IMR-90 (cell line): ENCODE results near the gene SERTAD4. TPM values are rescaled to one million over a fixed set of nuclear protein-coding genes. Genes with fewer than 3 reads are reported as not detected.
A peak's percentile ranks its signal among the peaks of the same experiment; 100 is the strongest.

ENCODE experiments used
- ATAC-seq: fragments of 200-7000 bp; cut with Tn5 transposase; 2 replicates; pipeline ENCODE4 v1.9.1; 2020; ENCODE audit warnings: low read depth, mild to moderate bottlenecking, moderate library complexity
- BruUV-seq: library from RNA; stranded (reverse); fragments of 400-500 nt; replicated peaks from 2 replicates; lab custom pipeline; 2021; lab: Mats Ljungman, UMichigan
- CTCF ChIA-PET: fragments of 300-600 bp; formaldehyde crosslinking; extraction: SDS; loops from one replicate; lab custom pipeline; 2021; ENCODE audit warnings: antibody characterized with exemption; lab: Yijun Ruan, JAX
- POLR2A ChIA-PET: fragments of 300-600 bp; sonication (Branson Sonifier 250); formaldehyde crosslinking; loops from one replicate; lab custom pipeline; 2022; ENCODE audit warnings: antibody characterized with exemption; ENCODE audit not compliant: unreplicated experiment; lab: Charles Lee
- DNase-seq: peaks from one replicate; pipeline ENCODE4 v3.0.0; 2013
- H2AFZ ChIP-seq: replicated peaks from 2 replicates; pipeline ENCODE3; 2013; ENCODE audit warnings: low read length, mild to moderate bottlenecking; ENCODE audit not compliant: poor library complexity
- H2AK5ac ChIP-seq: 2 replicates; pipeline ENCODE4 v1.6.1; 2013; ENCODE audit warnings: low read depth, low read length, inconsistent platforms
- H2AK9ac ChIP-seq: replicated peaks from 2 replicates; pipeline ENCODE3; 2013; ENCODE audit warnings: mild to moderate bottlenecking, low read depth, low read length, moderate library complexity; ENCODE audit not compliant: poor library complexity
- H2BK120ac ChIP-seq: 2 replicates; pipeline ENCODE4 v1.6.1; 2013; ENCODE audit warnings: low read depth, low read length, inconsistent platforms
- H2BK15ac ChIP-seq: 3 replicates; pipeline ENCODE4 v1.6.1; 2013; ENCODE audit warnings: low read depth, low read length, inconsistent platforms
- H2BK20ac ChIP-seq: 2 replicates; pipeline ENCODE4 v1.6.1; 2013; ENCODE audit warnings: low read depth, mild to moderate bottlenecking, inconsistent platforms, low read length, moderate library complexity
- H2BK5ac ChIP-seq: 2 replicates; pipeline ENCODE4 v1.6.1; 2013; ENCODE audit warnings: mild to moderate bottlenecking, low read depth, low read length, inconsistent platforms; ENCODE audit not compliant: poor library complexity, severe bottlenecking
- H3K14ac ChIP-seq: replicated peaks from 2 replicates; pipeline ENCODE4 v1.6.1; 2013; ENCODE audit warnings: low read depth, low read length, inconsistent platforms
- H3K18ac ChIP-seq: 2 replicates; pipeline ENCODE4 v1.6.1; 2013; ENCODE audit warnings: low read depth, low read length, control low read depth
- H3K23ac ChIP-seq: 2 replicates; pipeline ENCODE4 v1.6.1; 2013; ENCODE audit warnings: low read depth, low read length, inconsistent platforms
- H3K27ac ChIP-seq: 2 replicates; pipeline ENCODE4 v1.5.1; 2013; ENCODE audit warnings: mild to moderate bottlenecking, control low read depth, low read length; ENCODE audit not compliant: insufficient read depth
- H3K27me3 ChIP-seq: 2 replicates; pipeline ENCODE4 v1.6.1; 2013; ENCODE audit warnings: low read length; ENCODE audit not compliant: control insufficient read depth, insufficient read depth
- H3K36me3 ChIP-seq: 2 replicates; pipeline ENCODE4 v1.6.1; 2013; ENCODE audit warnings: low read length, mixed read lengths; ENCODE audit not compliant: control insufficient read depth, insufficient read depth
- H3K4ac ChIP-seq: 2 replicates; pipeline ENCODE4 v1.6.1; 2013; ENCODE audit warnings: low read depth, low read length, inconsistent platforms
- H3K4me1 ChIP-seq: 2 replicates; pipeline ENCODE4 v1.6.1; 2013; ENCODE audit warnings: low read length, mixed read lengths; ENCODE audit not compliant: control insufficient read depth, insufficient read depth
- H3K4me2 ChIP-seq: 2 replicates; pipeline ENCODE4 v1.6.1; 2013; ENCODE audit warnings: low read depth, mild to moderate bottlenecking, control low read depth, low read length, moderate library complexity
- H3K4me3 ChIP-seq: 2 replicates; pipeline ENCODE4 v1.5.1; 2013; ENCODE audit warnings: low read depth, mild to moderate bottlenecking, control low read depth, low read length, moderate library complexity; ENCODE audit not compliant: insufficient read depth
- H3K56ac ChIP-seq: 2 replicates; pipeline ENCODE4 v1.6.1; 2013; ENCODE audit warnings: low read length, inconsistent platforms; ENCODE audit not compliant: insufficient read depth; ENCODE audit errors: extremely low read depth
- H3K79me1 ChIP-seq, 2 experiments: 2 replicates each; pipeline ENCODE4 v1.6.1; 2013; ENCODE audit warnings: low read length in 2 of 2, inconsistent platforms in 1 of 2, low read depth in 1 of 2
- H3K9ac ChIP-seq: 2 replicates; pipeline ENCODE4 v1.6.1; 2013; ENCODE audit warnings: low read depth, low read length, control low read depth
- H3K9me1 ChIP-seq: 2 replicates; pipeline ENCODE4 v1.6.1; 2013; ENCODE audit warnings: low read length, inconsistent platforms; ENCODE audit not compliant: insufficient read depth
- H3K9me3 ChIP-seq: 2 replicates; pipeline ENCODE4 v1.6.1; 2013; ENCODE audit warnings: low read length; ENCODE audit not compliant: control insufficient read depth, insufficient read depth
- H4K20me1 ChIP-seq: 2 replicates; pipeline ENCODE4 v1.6.1; 2013; ENCODE audit warnings: low read length, inconsistent platforms; ENCODE audit not compliant: insufficient read depth
- H4K5ac ChIP-seq: 2 replicates; pipeline ENCODE4 v1.6.1; 2013; ENCODE audit warnings: mild to moderate bottlenecking, low read depth, low read length, control low read depth
- H4K8ac ChIP-seq, 2 experiments: 2 replicates each; pipeline ENCODE4 v1.6.1; 2013; ENCODE audit warnings: low read depth in 2 of 2, low read length in 2 of 2, control low read depth in 1 of 2, inconsistent platforms in 1 of 2
- H4K91ac ChIP-seq: 2 replicates; pipeline ENCODE4 v1.6.1; 2013; ENCODE audit warnings: low read depth, low read length, inconsistent platforms; ENCODE audit not compliant: insufficient read depth
- BHLHE40 ChIP-seq: fragments of 150-350 bp; IDR thresholded peaks from 2 replicates; pipeline ENCODE4 v1.6.1; 2016; ENCODE audit warnings: mild to moderate bottlenecking, low read depth, low read length
- CEBPB ChIP-seq: IDR thresholded peaks from 2 replicates; pipeline ENCODE4 v1.6.1; 2012; ENCODE audit warnings: low read depth, low read length, improper control_type of control experiment
- CHD1 ChIP-seq: IDR thresholded peaks from 2 replicates; pipeline ENCODE4 v1.6.1; 2012; ENCODE audit warnings: low read depth, low read length, improper control_type of control experiment
- FOS ChIP-seq: fragments of 150-350 bp; IDR thresholded peaks from 2 replicates; pipeline ENCODE4 v1.6.1; 2016; ENCODE audit warnings: low read depth, low read length
- MAFK ChIP-seq: IDR thresholded peaks from 2 replicates; pipeline ENCODE4 v1.6.1; 2012; ENCODE audit warnings: low read depth, low read length, improper control_type of control experiment
- MAZ ChIP-seq: IDR thresholded peaks from 2 replicates; pipeline ENCODE4 v1.6.1; 2012; ENCODE audit warnings: low read depth, mild to moderate bottlenecking, low read length, improper control_type of control experiment, moderate library complexity, borderline replicate concordance
- MXI1 ChIP-seq: IDR thresholded peaks from 2 replicates; pipeline ENCODE4 v1.6.1; 2012; ENCODE audit warnings: low read depth, mild to moderate bottlenecking, low read length, moderate library complexity, borderline replicate concordance
- NFE2L2 ChIP-seq: fragments of 150-350 bp; IDR thresholded peaks from 2 replicates; pipeline ENCODE4 v1.6.1; 2016; ENCODE audit warnings: low read depth, mild to moderate bottlenecking, low read length
- POLR2A ChIP-seq: IDR thresholded peaks from 2 replicates; pipeline ENCODE4 v1.6.1; 2012; ENCODE audit warnings: mild to moderate bottlenecking, low read depth, low read length
- RAD21 ChIP-seq: IDR thresholded peaks from 2 replicates; pipeline ENCODE4 v1.6.1; 2012; ENCODE audit warnings: low read length, improper control_type of control experiment
- RCOR1 ChIP-seq: IDR thresholded peaks from 2 replicates; pipeline ENCODE4 v1.6.1; 2012; ENCODE audit warnings: mild to moderate bottlenecking, low read length, improper control_type of control experiment; ENCODE audit not compliant: insufficient replicate concordance
- RFX5 ChIP-seq: IDR thresholded peaks from 2 replicates; pipeline ENCODE4 v1.8.0; 2012; ENCODE audit warnings: low read depth, mild to moderate bottlenecking, low read length, moderate library complexity
- SMC3 ChIP-seq: fragments of 150-350 bp; IDR thresholded peaks from 2 replicates; pipeline ENCODE4 v1.6.1; 2016; ENCODE audit warnings: low read depth, mild to moderate bottlenecking, antibody characterized with exemption, low read length, moderate library complexity
- WGBS, 2 experiments: methylation state at CpG; one replicate each; pipeline versions ENCODE4 v1.1.5 to v1.1.7; 2013; ENCODE audit warnings: missing lambda C conversion rate in 2 of 2; ENCODE audit not compliant: insufficient read length in 1 of 2; ENCODE audit errors: extremely low coverage in 2 of 2; 5-methylcytosine and 5-hydroxymethylcytosine counted together
- dilution Hi-C: fragments of 300-500 bp; cut with HindIII; formaldehyde crosslinking; loops from one replicate; pipeline ENCODE4 v1.14.3; 2018; ENCODE audit warnings: low sequenced_read_pairs; ENCODE audit not compliant: unreplicated experiment
- in situ Hi-C: fragments of 300-500 bp; cut with MboI; formaldehyde crosslinking; loops from 3 replicates; pipeline ENCODE4 v1.14.3; 2019; ENCODE audit warnings: low sequenced_read_pairs, inconsistent platforms, mixed read lengths
- intact Hi-C: fragments of 100-400 bp; cut with micrococcal nuclease; formaldehyde crosslinking; loops from 2 replicates; pipeline ENCODE4 v1.10.0; 2022
- polyA plus RNA-seq, 3 experiments: library from polyadenylated mRNA; depleted of rRNA; stranded (reverse); fragments of >200 nt; gene quantifications; 2 replicates each; pipeline ENCODE4 v1.2.3, GENCODE V29; 2012; ENCODE audit warnings: low replicate concordance in 1 of 3
- total RNA-seq: library from RNA; depleted of rRNA; stranded (reverse); fragments of >200 nt; gene quantifications from 2 replicates; pipeline ENCODE4 v1.2.3, GENCODE V29; 2012
- TF ChIP-seq, protein P1 (sequence below): fragments of 150-350 bp; IDR thresholded peaks from 2 replicates; pipeline ENCODE4 v1.6.1; 2016; ENCODE audit warnings: low read depth, mild to moderate bottlenecking, low read length, moderate library complexity, borderline replicate concordance
- TF ChIP-seq, protein P2 (sequence below): conservative IDR thresholded peaks from 2 replicates; pipeline ENCODE4 v1.5.1; 2012; ENCODE audit warnings: mild to moderate bottlenecking, low read depth, low read length, improper control_type of control experiment
- TF ChIP-seq, protein P3 (sequence below): fragments of 150-350 bp; IDR thresholded peaks from 2 replicates; pipeline ENCODE4 v1.6.1; 2017; ENCODE audit warnings: mild to moderate bottlenecking, antibody characterized with exemption, low read length, low read depth

SERTAD4 gene
- total and polyA plus RNA-seq, 2 of the 4 experiments (the other 2 are of a cell fraction) = under 0.01 to 0.22 TPM

- Histone ChIP-seq H3K9me1 (no peaks in the 10 kb centered on the region), H3K4me3 (no peak overlapping the region), H3K27me3 (no peaks in the 10 kb centered on the region; the same call in 1 of the 2 replicates), H3K4ac (peak overlapping the region; percentile 66), H4K91ac (peak overlapping the region; percentile 66; the same call in 1 of the 2 replicates), H3K14ac (no peak overlapping the region; the same call in 1 of the 2 replicates), H2AK9ac (no peak overlapping the region), H3K36me3 (no peaks in the 10 kb centered on the region), H3K4me2 (no peak overlapping the region), H3K79me1 (no peaks in the 10 kb centered on the region), H3K9me3 (no peaks in the 10 kb centered on the region), H2AFZ (peak overlapping the region; percentile 56), H2BK5ac (no peak overlapping the region), H3K4me1 (no peaks in the 10 kb centered on the region), H2BK20ac (peak overlapping the region; percentile 90), H3K23ac (peak overlapping the region; percentile 71; the same call in 1 of the 2 replicates), H3K27ac (no peak overlapping the region), H4K5ac (no peak overlapping the region), H4K8ac (no peak overlapping the region), H2BK120ac (peak overlapping the region; percentile 81), H3K9ac (no peak overlapping the region), H2BK15ac (peak overlapping the region; percentile 41; the same call in 1 of the 3 replicates), H3K18ac (no peak overlapping the region), H4K20me1 (no peaks in the 10 kb centered on the region), H3K56ac (no peak overlapping the region), H2AK5ac (peak overlapping the region; percentile 82; the same call in 1 of the 2 replicates)
- dilution Hi-C loops = no loop called here
- ChIA-PET POLR2A (no interaction called here), CTCF (no interaction called here)
- intact Hi-C loops = no loop called here
- BruUV-seq = no TSS peak
- no CpG with 5 or more reads among the region's 5 CpGs for WGBS, 2 experiments
- in situ Hi-C loops = no loop called here
- no peak for DNase-seq
- no peak for ATAC-seq
- no peak for TF ChIP-seq SMC3
- no peak for TF ChIP-seq POLR2A
- no peak for TF ChIP-seq FOS
- TF ChIP-seq, protein P1, sequence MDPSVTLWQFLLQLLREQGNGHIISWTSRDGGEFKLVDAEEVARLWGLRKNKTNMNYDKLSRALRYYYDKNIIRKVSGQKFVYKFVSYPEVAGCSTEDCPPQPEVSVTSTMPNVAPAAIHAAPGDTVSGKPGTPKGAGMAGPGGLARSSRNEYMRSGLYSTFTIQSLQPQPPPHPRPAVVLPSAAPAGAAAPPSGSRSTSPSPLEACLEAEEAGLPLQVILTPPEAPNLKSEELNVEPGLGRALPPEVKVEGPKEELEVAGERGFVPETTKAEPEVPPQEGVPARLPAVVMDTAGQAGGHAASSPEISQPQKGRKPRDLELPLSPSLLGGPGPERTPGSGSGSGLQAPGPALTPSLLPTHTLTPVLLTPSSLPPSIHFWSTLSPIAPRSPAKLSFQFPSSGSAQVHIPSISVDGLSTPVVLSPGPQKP = no peak
- TF ChIP-seq MAFK = no peak
- no peak for TF ChIP-seq MAZ
- TF ChIP-seq RAD21 = no peak
- TF ChIP-seq, protein P2, sequence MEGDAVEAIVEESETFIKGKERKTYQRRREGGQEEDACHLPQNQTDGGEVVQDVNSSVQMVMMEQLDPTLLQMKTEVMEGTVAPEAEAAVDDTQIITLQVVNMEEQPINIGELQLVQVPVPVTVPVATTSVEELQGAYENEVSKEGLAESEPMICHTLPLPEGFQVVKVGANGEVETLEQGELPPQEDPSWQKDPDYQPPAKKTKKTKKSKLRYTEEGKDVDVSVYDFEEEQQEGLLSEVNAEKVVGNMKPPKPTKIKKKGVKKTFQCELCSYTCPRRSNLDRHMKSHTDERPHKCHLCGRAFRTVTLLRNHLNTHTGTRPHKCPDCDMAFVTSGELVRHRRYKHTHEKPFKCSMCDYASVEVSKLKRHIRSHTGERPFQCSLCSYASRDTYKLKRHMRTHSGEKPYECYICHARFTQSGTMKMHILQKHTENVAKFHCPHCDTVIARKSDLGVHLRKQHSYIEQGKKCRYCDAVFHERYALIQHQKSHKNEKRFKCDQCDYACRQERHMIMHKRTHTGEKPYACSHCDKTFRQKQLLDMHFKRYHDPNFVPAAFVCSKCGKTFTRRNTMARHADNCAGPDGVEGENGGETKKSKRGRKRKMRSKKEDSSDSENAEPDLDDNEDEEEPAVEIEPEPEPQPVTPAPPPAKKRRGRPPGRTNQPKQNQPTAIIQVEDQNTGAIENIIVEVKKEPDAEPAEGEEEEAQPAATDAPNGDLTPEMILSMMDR = no peak
- TF ChIP-seq CHD1 = no peak
- no peak for TF ChIP-seq NFE2L2
- TF ChIP-seq, protein P3, sequence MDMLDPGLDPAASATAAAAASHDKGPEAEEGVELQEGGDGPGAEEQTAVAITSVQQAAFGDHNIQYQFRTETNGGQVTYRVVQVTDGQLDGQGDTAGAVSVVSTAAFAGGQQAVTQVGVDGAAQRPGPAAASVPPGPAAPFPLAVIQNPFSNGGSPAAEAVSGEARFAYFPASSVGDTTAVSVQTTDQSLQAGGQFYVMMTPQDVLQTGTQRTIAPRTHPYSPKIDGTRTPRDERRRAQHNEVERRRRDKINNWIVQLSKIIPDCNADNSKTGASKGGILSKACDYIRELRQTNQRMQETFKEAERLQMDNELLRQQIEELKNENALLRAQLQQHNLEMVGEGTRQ = no peak
- no peak for TF ChIP-seq MXI1
- no peak for TF ChIP-seq RCOR1
- TF ChIP-seq CEBPB = no peak
- no peak for TF ChIP-seq BHLHE40
- no peak for TF ChIP-seq RFX5
Measured at GRCh38 chr1:210217482-210217881, 15.1 kb upstream of the SERTAD4 start.
